ENCODE data around the gene CDH4. TPM values are rescaled to one million over a fixed set of nuclear protein-coding genes. Genes with fewer than 3 reads are reported as not detected.

Gene CDH4
- total and polyA plus RNA-seq, 4 donors, result 0.06 to 0.10 TPM; not detected in 2

DNA sequence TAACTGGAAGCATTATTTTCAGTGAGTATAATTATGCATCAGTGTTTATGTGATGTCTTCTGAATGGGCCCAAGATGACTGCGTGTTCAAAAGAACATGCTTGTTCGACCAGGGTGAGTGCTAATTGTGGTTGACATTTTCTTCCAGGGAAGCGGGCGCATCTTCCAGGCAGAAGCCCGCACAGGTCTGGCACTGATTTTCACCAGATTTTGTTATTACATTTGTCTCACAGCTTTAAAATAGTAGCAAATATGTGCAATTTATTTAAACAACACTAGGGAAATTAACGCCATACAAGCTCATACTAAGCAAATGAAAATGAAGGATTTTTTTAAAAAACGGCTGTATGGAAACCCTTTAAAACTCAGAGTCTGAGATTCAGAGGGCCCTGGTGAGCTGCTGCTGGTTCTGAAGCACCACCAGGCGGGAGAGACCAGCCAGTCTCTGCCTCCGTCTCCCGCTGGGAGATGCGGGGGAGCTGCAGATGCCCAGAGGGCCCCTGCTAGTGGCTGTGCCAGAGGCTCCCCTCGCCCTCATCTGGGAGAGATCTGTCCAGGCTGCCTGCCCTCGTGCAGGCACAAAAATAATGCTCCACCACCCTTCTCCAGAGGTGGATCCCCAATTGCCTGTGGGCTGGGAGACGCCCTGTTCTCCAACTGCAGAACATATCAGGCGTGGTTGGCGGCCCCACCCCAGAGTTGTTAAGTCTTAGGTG lies 516.7 kb downstream of the CDH4 start:
- no peak for ATAC-seq (ENCODE audit: low FRiP score)
- Histone ChIP-seq H3K27ac (ENCODE audit: low read depth in 1 of 2, low read length in 2 of 2) (no peak overlapping the region), H3K4me1 (ENCODE audit: control insufficient read depth in 1 of 2, insufficient read depth in 2 of 2, low read length in 2 of 2) (no peaks in the 10 kb centered on the region), H3K4me3 (ENCODE audit: low read length in 2 of 2) (no peak overlapping the region), H3K27me3 (ENCODE audit: control insufficient read depth in 1 of 2, insufficient read depth in 2 of 2, low read length in 1 of 2) (no peaks in the 10 kb centered on the region), H3K36me3 (ENCODE audit: control insufficient read depth in 1 of 2, insufficient read depth in 2 of 2, low read length in 1 of 2) (no peaks in the 10 kb centered on the region), H3K9me3 (ENCODE audit: control insufficient read depth, low read length) (no peaks in the 10 kb centered on the region)
- 60 to 65% methylated on average over 16 of the region's 16 CpGs for WGBS, 2 donors
- peak in 1 of 2 donors; percentile 51 for DNase-seq
- intact Hi-C loops (cut with DNase I), result no loop called here

DNA sequence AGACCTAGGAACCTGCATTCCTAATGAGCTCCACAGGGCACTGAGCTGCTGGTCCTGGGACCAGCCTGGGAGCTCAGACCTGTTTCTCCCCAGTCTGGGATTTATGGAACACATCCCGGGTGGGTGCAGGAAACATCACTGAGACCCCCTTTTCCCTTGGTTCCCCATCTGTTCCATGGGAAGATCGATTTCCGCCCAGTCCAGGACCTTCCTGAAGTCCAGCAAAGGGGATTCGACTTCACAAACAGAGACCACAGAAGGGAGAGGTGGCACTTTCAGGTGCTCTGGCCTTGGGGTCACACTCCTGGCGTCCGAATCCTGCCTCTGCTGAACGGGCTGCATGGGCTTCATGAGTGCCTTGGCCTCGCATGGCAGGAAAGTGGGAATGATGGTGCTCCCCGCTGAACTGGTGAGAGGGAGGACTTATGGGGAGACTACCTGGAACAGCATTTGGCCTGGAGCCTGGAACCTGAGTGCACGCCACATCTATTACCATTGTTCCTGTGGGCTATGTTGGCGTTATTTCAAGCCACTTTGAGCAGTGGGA lies 517.3 kb downstream of the CDH4 start:
- no peak for ATAC-seq (ENCODE audit: low FRiP score)
- no peaks in the 10 kb centered on the region for H3K36me3 ChIP-seq (ENCODE audit: control insufficient read depth in 1 of 2, insufficient read depth in 2 of 2, low read length in 1 of 2)
- no peaks in the 10 kb centered on the region for H3K4me1 ChIP-seq (ENCODE audit: control insufficient read depth in 1 of 2, insufficient read depth in 2 of 2, low read length in 2 of 2)
- H3K27me3 ChIP-seq (ENCODE audit: control insufficient read depth in 1 of 2, insufficient read depth in 2 of 2, low read length in 1 of 2), result no peaks in the 10 kb centered on the region
- intact Hi-C loops (cut with DNase I), result no loop called here
- no peak overlapping the region for H3K27ac ChIP-seq (ENCODE audit: low read depth in 1 of 2, low read length in 2 of 2)
- DNase-seq, result peak in 1 of 2 donors; percentile 52
- H3K9me3 ChIP-seq (ENCODE audit: control insufficient read depth, low read length), result no peaks in the 10 kb centered on the region
- no peak overlapping the region for H3K4me3 ChIP-seq (ENCODE audit: low read length in 2 of 2)
- WGBS, 2 donors, result 87 to 90% methylated on average over 11 of the region's 11 CpGs

DNA sequence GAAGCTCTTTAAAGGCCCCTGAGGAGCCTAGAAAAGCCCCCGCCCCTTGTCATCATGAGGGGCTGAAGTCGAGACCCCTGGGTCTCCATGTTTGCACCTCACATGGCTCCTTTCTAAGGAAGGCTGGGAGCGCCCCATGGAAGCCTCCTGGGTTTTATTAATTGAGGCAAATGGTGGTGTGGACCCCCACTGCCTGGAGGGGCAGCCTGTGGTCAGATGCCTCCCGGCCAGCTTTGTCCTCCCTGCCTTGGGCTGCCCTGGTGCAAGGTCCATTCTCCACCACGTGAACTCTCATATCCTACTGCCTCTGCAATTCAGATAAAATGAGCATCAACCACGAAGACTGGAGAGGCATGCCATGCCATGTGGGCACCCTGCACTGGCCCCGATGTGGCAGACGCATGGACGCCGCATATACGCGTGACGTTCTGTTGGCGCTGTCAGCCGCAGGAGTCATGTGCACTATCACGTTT lies 518.1 kb downstream of the CDH4 start:
- peak in 1 of 2 donors; percentile 71 for DNase-seq
- 87 to 90% methylated on average over 16 of the region's 16 CpGs for WGBS, 2 donors
- Histone ChIP-seq H3K4me3 (ENCODE audit: low read length in 2 of 2) (no peak overlapping the region), H3K4me1 (ENCODE audit: control insufficient read depth in 1 of 2, insufficient read depth in 2 of 2, low read length in 2 of 2) (no peaks in the 10 kb centered on the region), H3K27me3 (ENCODE audit: control insufficient read depth in 1 of 2, insufficient read depth in 2 of 2, low read length in 1 of 2) (no peaks in the 10 kb centered on the region), H3K9me3 (ENCODE audit: control insufficient read depth, low read length) (no peaks in the 10 kb centered on the region), H3K27ac (ENCODE audit: low read depth in 1 of 2, low read length in 2 of 2) (no peak overlapping the region), H3K36me3 (ENCODE audit: control insufficient read depth in 1 of 2, insufficient read depth in 2 of 2, low read length in 1 of 2) (no peaks in the 10 kb centered on the region)
- ATAC-seq (ENCODE audit: low FRiP score), result no peak
- intact Hi-C loops (cut with DNase I), result no loop called here

DNA sequence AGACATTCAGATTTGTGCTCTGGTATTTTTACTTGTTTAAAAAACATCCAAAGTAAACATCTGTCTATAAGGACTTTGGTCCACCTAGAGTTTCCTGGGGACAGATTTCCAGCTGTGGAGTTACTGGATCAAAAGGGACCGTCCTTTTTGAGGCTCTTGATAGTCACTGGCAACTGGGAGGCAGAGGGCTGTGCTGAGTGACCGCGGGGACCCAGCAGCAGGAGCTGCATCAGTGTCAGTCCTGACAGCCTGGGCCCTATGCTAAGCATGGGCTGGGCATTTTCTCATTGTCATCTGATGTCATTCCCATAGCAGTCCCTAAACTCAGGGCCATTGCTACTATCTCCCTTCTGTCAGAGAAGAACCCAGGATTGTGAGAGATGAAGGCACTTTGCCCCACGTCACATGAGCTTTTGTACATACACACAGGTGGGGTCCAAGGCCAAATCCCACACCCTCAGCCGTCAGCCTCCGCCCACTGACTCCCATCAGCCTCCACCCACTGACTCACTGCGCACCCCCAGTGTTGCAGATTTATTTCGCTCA lies 519.8 kb downstream of the CDH4 start:
- Histone ChIP-seq H3K4me3 (ENCODE audit: low read length in 2 of 2) (no peak overlapping the region), H3K9me3 (ENCODE audit: control insufficient read depth, low read length) (no peaks in the 10 kb centered on the region), H3K27me3 (ENCODE audit: control insufficient read depth in 1 of 2, insufficient read depth in 2 of 2, low read length in 1 of 2) (no peaks in the 10 kb centered on the region), H3K36me3 (ENCODE audit: control insufficient read depth in 1 of 2, insufficient read depth in 2 of 2, low read length in 1 of 2) (no peaks in the 10 kb centered on the region), H3K4me1 (ENCODE audit: control insufficient read depth in 1 of 2, insufficient read depth in 2 of 2, low read length in 2 of 2) (no peaks in the 10 kb centered on the region), H3K27ac (ENCODE audit: low read depth in 1 of 2, low read length in 2 of 2) (no peak overlapping the region)
- peak in 1 of 2 donors; percentile 43 for DNase-seq
- ATAC-seq (ENCODE audit: low FRiP score), result no peak
- WGBS, 2 donors, result 81% methylated on average over 8 of the region's 8 CpGs
- intact Hi-C loops (cut with DNase I), result no loop called here

DNA sequence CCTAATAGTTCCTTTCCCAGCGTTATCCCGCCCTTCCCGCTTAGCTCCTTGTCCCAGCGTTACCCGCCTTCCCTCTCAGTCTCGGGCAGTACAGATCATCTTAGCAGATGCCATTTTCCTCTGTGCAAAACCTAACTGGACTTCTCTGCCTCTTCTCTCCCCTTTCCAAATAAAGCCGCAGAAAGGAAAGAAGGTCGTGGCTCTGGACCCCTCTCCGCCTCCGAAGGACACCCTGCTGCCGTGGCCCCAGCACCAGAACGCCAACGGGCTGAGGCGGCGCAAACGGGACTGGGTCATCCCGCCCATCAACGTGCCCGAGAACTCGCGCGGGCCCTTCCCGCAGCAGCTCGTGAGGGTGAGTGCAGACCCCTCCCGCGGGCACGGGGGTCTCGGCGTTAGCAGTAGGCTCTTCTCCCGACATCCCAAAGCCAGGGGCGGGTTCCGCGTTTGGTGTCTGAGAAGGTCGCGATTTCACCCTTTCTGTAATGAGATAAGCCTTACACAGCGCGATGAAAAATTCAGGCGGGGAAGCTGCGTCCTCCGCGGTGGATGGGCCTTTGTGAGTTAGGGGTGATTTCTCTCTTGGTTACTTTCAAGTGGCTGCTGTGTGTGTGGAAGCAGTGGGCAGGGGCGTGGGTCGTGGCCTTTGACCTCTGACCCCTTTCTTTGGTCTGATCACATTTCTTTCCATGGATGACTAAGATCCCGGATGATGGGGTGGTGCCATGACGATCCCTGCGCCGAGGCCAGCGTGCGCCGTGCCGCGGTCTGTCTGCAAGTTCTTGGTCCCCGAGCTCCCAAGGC lies 521.0 kb downstream of the CDH4 start:
- 57 to 69% methylated on average over 53 of the region's 53 CpGs for WGBS, 2 donors
- H3K9me3 ChIP-seq (ENCODE audit: control insufficient read depth, low read length), result no peaks in the 10 kb centered on the region
- H3K27me3 ChIP-seq (ENCODE audit: control insufficient read depth in 1 of 2, insufficient read depth in 2 of 2, low read length in 1 of 2), result no peaks in the 10 kb centered on the region
- H3K4me1 ChIP-seq (ENCODE audit: control insufficient read depth in 1 of 2, insufficient read depth in 2 of 2, low read length in 2 of 2), result no peaks in the 10 kb centered on the region
- DNase-seq, result peak in 1 of 2 donors; percentile 55
- no peaks in the 10 kb centered on the region for H3K36me3 ChIP-seq (ENCODE audit: control insufficient read depth in 1 of 2, insufficient read depth in 2 of 2, low read length in 1 of 2)
- H3K4me3 ChIP-seq (ENCODE audit: low read length in 2 of 2), result no peak overlapping the region
- no peak overlapping the region for H3K27ac ChIP-seq (ENCODE audit: low read depth in 1 of 2, low read length in 2 of 2)
- no peak for ATAC-seq (ENCODE audit: low FRiP score)
- intact Hi-C loops (cut with DNase I), result no loop called here

DNA sequence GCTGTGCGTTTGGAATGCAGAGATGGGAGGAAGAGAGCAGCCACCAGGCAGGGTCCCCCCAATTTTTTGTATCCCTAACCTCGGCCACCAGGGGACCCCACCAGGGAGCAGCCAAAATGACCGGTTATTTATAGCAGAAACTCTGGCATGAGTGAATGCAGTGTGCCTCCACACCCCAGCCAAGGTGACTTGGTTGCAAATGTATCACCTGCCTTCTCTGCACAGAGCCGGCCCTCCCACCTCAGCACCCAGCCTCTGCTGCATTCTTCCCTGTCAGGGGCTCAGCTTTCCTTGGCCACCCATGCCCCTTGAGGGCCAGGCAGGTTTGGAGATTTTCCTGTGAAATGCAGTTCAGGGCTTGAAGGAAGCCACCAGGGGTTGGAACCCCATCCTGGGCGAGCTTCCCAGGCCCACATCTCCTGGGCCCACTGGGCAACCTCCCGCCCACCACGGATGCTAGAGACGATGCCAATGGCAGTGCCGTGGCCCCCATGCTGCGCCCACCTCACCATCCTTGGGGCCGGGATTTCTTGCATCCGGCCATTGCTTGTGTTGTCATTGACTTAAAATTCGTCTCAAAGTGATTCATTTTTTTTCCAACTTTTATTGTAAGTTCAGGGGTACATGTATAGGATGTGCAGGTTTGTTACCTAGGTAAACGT lies 522.0 kb downstream of the CDH4 start:
- DNase-seq (peak in 1 of 2 donors; percentile 36), ATAC-seq (ENCODE audit: low FRiP score) (no peak)
- 50 to 69% methylated on average over 14 of the region's 14 CpGs for WGBS, 2 donors
- Histone ChIP-seq H3K27me3 (ENCODE audit: control insufficient read depth in 1 of 2, insufficient read depth in 2 of 2, low read length in 1 of 2) (no peaks in the 10 kb centered on the region), H3K4me1 (ENCODE audit: control insufficient read depth in 1 of 2, insufficient read depth in 2 of 2, low read length in 2 of 2) (no peaks in the 10 kb centered on the region), H3K36me3 (ENCODE audit: control insufficient read depth in 1 of 2, insufficient read depth in 2 of 2, low read length in 1 of 2) (no peaks in the 10 kb centered on the region), H3K9me3 (ENCODE audit: control insufficient read depth, low read length) (no peaks in the 10 kb centered on the region), H3K27ac (ENCODE audit: low read depth in 1 of 2, low read length in 2 of 2) (no peak overlapping the region), H3K4me3 (ENCODE audit: low read length in 2 of 2) (no peak overlapping the region)
- intact Hi-C loops (cut with DNase I), result no loop called here

DNA sequence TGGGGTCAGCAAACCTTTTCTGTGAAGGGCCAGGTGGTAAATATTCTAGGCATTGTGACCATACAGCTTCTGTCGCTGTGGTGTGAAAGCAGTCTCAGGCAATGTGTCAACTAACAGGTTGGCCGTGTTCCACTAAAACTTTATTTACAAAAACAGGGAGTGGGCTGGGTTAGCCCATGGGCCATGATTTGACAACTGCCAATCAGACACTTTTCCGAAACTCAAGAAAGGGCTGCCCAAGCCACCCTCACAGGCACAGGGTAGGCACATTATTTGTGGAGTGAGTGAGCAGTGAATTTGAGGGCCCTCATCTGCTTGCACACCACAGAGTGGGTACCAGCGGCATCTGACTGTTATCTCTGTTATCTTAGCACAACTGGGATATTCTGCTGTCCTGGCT lies 523.4 kb downstream of the CDH4 start:
- Histone ChIP-seq H3K9me3 (ENCODE audit: control insufficient read depth, low read length) (peaks cover 1% of the 10 kb centered on the region), H3K27ac (ENCODE audit: low read depth in 1 of 2, low read length in 2 of 2) (no peak overlapping the region), H3K4me3 (ENCODE audit: low read length in 2 of 2) (no peak overlapping the region), H3K36me3 (ENCODE audit: control insufficient read depth in 1 of 2, insufficient read depth in 2 of 2, low read length in 1 of 2) (no peaks in the 10 kb centered on the region), H3K27me3 (ENCODE audit: control insufficient read depth in 1 of 2, insufficient read depth in 2 of 2, low read length in 1 of 2) (no peaks in the 10 kb centered on the region), H3K4me1 (ENCODE audit: control insufficient read depth in 1 of 2, insufficient read depth in 2 of 2, low read length in 2 of 2) (no peaks in the 10 kb centered on the region)
- 73 to 75% methylated on average over 4 of the region's 4 CpGs for whole genome bisulfite sequencing, 2 donors
- intact Hi-C loops (cut with DNase I), result no loop called here
- DNase-seq (peak in 1 of 2 donors; percentile 25), ATAC-seq (ENCODE audit: low FRiP score) (no peak)

DNA sequence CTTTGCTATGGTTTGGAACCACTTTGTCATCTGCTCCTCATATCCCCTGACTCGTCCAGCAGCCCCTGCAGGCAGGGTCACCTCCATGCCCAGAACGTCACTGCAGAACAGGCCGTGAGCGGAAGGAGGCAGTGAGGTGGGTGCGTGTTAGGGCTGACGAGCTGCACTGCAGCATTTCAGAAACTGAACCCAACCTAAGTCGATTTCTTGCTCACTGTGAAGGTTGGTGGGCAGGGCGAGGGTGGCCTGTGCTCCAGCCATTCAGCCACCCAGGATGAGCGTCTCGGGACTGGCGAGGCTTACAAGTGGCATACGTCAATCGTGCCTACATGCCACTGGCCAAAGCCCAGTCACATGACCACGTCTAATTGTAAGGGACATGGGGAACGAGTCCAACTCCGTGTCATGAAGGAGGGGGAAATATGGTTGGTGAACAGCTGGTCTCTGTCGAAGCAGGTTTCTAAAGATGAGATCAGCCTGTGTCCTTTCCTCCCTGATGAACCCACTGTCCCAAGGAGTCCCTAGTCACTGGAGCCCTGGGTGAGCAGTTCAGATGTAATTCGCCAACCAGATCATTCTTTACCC lies 524.5 kb downstream of the CDH4 start:
- H3K4me1 ChIP-seq (ENCODE audit: control insufficient read depth in 1 of 2, insufficient read depth in 2 of 2, low read length in 2 of 2), result no peaks in the 10 kb centered on the region
- peak in 1 of 2 donors; percentile 40 for DNase-seq
- ATAC-seq (ENCODE audit: low FRiP score), result no peak
- no peaks in the 10 kb centered on the region for H3K36me3 ChIP-seq (ENCODE audit: control insufficient read depth in 1 of 2, insufficient read depth in 2 of 2, low read length in 1 of 2)
- WGBS, 2 donors, result 69 to 79% methylated on average over 18 of the region's 18 CpGs
- H3K9me3 ChIP-seq (ENCODE audit: control insufficient read depth, low read length), result peaks cover 3% of the 10 kb centered on the region
- intact Hi-C loops (cut with DNase I), result no loop called here
- no peak overlapping the region for H3K4me3 ChIP-seq (ENCODE audit: low read length in 2 of 2)
- H3K27ac ChIP-seq (ENCODE audit: low read depth in 1 of 2, low read length in 2 of 2), result no peak overlapping the region
- H3K27me3 ChIP-seq (ENCODE audit: control insufficient read depth in 1 of 2, insufficient read depth in 2 of 2, low read length in 1 of 2), result no peaks in the 10 kb centered on the region
